SK-N-SH (cell line): ENCODE results near the gene ADISSP. TPM values are rescaled to one million over a fixed set of nuclear protein-coding genes. Genes with fewer than 3 reads are reported as not detected.

ENCODE experiments used
- CTCF ChIA-PET: fragments of 300-600, 350-600 bp; formaldehyde crosslinking; extraction: SDS; loops from one replicate; lab custom pipeline; 2021; lab: Yijun Ruan, JAX
- POLR2A ChIA-PET: fragments of 350-600 bp; sonication (Branson Sonifier 250); formaldehyde crosslinking; extraction: SDS; loops from one replicate; lab custom pipeline; 2020; ENCODE audit warnings: antibody characterized with exemption, inconsistent platforms; lab: Yijun Ruan, JAX
- DNase-seq: peaks from one replicate; pipeline ENCODE4 v3.0.0; 2012
- H2AFZ ChIP-seq: fragments of 200-600 bp; sonication (generic); 2 replicates; pipeline ENCODE4 v1.8.1; 2016; ENCODE audit warnings: antibody characterized with exemption, mild to moderate bottlenecking, low read depth
- H3F3A ChIP-seq: fragments of 200-600 bp; sonication (generic); replicated peaks from 2 replicates; pipeline ENCODE3; 2016; ENCODE audit warnings: antibody characterized with exemption, mild to moderate bottlenecking; ENCODE audit not compliant: insufficient read depth
- H3K27ac ChIP-seq, 2 experiments: fragments of 200-500 bp in 1 of 2; fragments of 200-600 bp in 1 of 2; sonication (Bioruptor generic) in 1 of 2; sonication (generic), shearing (Covaris generic) in 1 of 2; 2 replicates each; pipeline versions ENCODE4 v1.5.1 to v1.6.1; 2014 to 2016; ENCODE audit warnings: low read depth in 2 of 2, inconsistent platforms in 1 of 2, low read length in 1 of 2, mild to moderate bottlenecking in 1 of 2, mixed read lengths in 1 of 2
- H3K27me3 ChIP-seq: fragments of 200-600 bp; sonication (generic), shearing (Covaris generic); 2 replicates; pipeline ENCODE4 v1.6.1; 2016; ENCODE audit warnings: mixed run types; ENCODE audit not compliant: insufficient read depth
- H3K36me3 ChIP-seq, 2 experiments: fragments of 200-500 bp in 1 of 2; fragments of 200-600 bp in 1 of 2; sonication (Bioruptor generic) in 1 of 2; sonication (generic) in 1 of 2; replicated peaks in 1 of 2; 2 replicates each; pipeline versions ENCODE3 to v1.5.1; 2014 to 2016; ENCODE audit warnings: low read length in 1 of 2, mild to moderate bottlenecking in 1 of 2; ENCODE audit not compliant: insufficient read depth in 2 of 2, control insufficient read depth in 1 of 2
- H3K4me1 ChIP-seq, 2 experiments: fragments of 200-500 bp in 1 of 2; fragments of 200-600 bp in 1 of 2; sonication (Bioruptor generic) in 1 of 2; sonication (generic), shearing (Covaris generic) in 1 of 2; 2 replicates each; pipeline versions ENCODE4 v1.5.1 to v1.6.1; 2014 to 2016; ENCODE audit warnings: low read depth in 1 of 2, low read length in 1 of 2, mixed run types in 1 of 2; ENCODE audit not compliant: insufficient read depth in 2 of 2, control insufficient read depth in 1 of 2
- H3K4me2 ChIP-seq: fragments of 200-600 bp; sonication (generic), shearing (Covaris generic); 2 replicates; pipeline ENCODE4 v1.6.1; 2017; ENCODE audit warnings: mixed run types
- H3K4me3 ChIP-seq, 2 experiments: fragments of 200-500 bp in 1 of 2; fragments of 200-600 bp in 1 of 2; sonication (Bioruptor generic) in 1 of 2; sonication (generic), shearing (Covaris generic) in 1 of 2; 2 replicates each; pipeline versions ENCODE4 v1.5.1 to v1.8.1; 2014 to 2016; ENCODE audit warnings: low read depth in 2 of 2, inconsistent platforms in 1 of 2, low read length in 1 of 2, mild to moderate bottlenecking in 1 of 2, mixed read lengths in 1 of 2, moderate library complexity in 1 of 2
- H3K79me2 ChIP-seq: fragments of 200-600 bp; sonication (generic); 2 replicates; pipeline ENCODE4 v1.8.1; 2017; ENCODE audit warnings: mild to moderate bottlenecking; ENCODE audit not compliant: insufficient read depth
- H3K9ac ChIP-seq: fragments of 200-600 bp; sonication (generic); 2 replicates; pipeline ENCODE4 v1.6.1; 2017; ENCODE audit warnings: mixed run types
- H3K9me2 ChIP-seq: fragments of 200-600 bp; sonication (generic); 2 replicates; pipeline ENCODE4 v1.6.1; 2017; ENCODE audit warnings: mixed run types
- H3K9me3 ChIP-seq: fragments of 200-600 bp; sonication (generic); 2 replicates; pipeline ENCODE4 v1.6.1; 2017; ENCODE audit warnings: mixed run types, mild to moderate bottlenecking, moderate library complexity
- H4K20me1 ChIP-seq: fragments of 200-600 bp; sonication (generic); 2 replicates; pipeline ENCODE4 v1.6.1; 2017; ENCODE audit warnings: mild to moderate bottlenecking, mixed run types; ENCODE audit not compliant: insufficient read depth
- CHD2 ChIP-seq: fragments of 150-350 bp; IDR thresholded peaks from 2 replicates; pipeline ENCODE4 v1.6.1; 2018; ENCODE audit warnings: low read length; ENCODE audit not compliant: partially characterized antibody
- EP300 ChIP-seq, 2 experiments: IDR thresholded peaks; 2 replicates each; pipeline versions ENCODE4 v1.4.0 to v1.6.1; 2012; ENCODE audit warnings: borderline replicate concordance in 1 of 2, low read depth in 1 of 2, low read length in 1 of 2
- FOSL2 ChIP-seq: IDR thresholded peaks from 2 replicates; pipeline ENCODE4 v1.4.0; 2012; ENCODE audit warnings: low read depth, mild to moderate bottlenecking, moderate library complexity, borderline replicate concordance
- FOXJ3 ChIP-seq: sonication (generic); formaldehyde crosslinking; IDR thresholded peaks from 2 replicates; pipeline ENCODE4 v1.5.1; 2020; ENCODE audit warnings: mild to moderate bottlenecking, missing genetic modification reagents
- FOXM1 ChIP-seq: IDR thresholded peaks from 2 replicates; pipeline ENCODE4 v1.4.0; 2012; ENCODE audit warnings: low read depth, mild to moderate bottlenecking
- GABPA ChIP-seq: IDR thresholded peaks from 2 replicates; pipeline ENCODE4 v1.4.0; 2012; ENCODE audit warnings: low read depth, mild to moderate bottlenecking
- GATA2 ChIP-seq: sonication (generic); formaldehyde crosslinking; IDR thresholded peaks from 2 replicates; pipeline ENCODE4 v1.5.0; 2020; ENCODE audit warnings: mild to moderate bottlenecking, missing genetic modification reagents
- NFIC ChIP-seq: IDR thresholded peaks from 2 replicates; pipeline ENCODE4 v1.4.0; 2012; ENCODE audit warnings: borderline replicate concordance
- PBX3 ChIP-seq: IDR thresholded peaks from 2 replicates; pipeline ENCODE4; 2012
- RCOR1 ChIP-seq: fragments of 150-350 bp; IDR thresholded peaks from 2 replicates; pipeline ENCODE4 v1.6.1; 2017; ENCODE audit warnings: antibody characterized with exemption, low read length
- RFX5 ChIP-seq: IDR thresholded peaks from 2 replicates; pipeline ENCODE4 v1.6.1; 2012; ENCODE audit warnings: mild to moderate bottlenecking, improper control_type of control experiment, low read length
- RXRA ChIP-seq: IDR thresholded peaks from 2 replicates; pipeline ENCODE4 v1.4.0; 2012; ENCODE audit warnings: low read depth, mild to moderate bottlenecking, borderline replicate concordance
- TEAD4 ChIP-seq: IDR thresholded peaks from 2 replicates; pipeline ENCODE4 v1.4.0; 2012; ENCODE audit warnings: mild to moderate bottlenecking, borderline replicate concordance; ENCODE audit not compliant: insufficient read depth
- USF2 ChIP-seq: fragments of 150-350 bp; IDR thresholded peaks from 2 replicates; pipeline ENCODE4 v1.6.1; 2017; ENCODE audit warnings: antibody characterized with exemption, low read length, low read depth, borderline replicate concordance
- ZBTB33 ChIP-seq: IDR thresholded peaks from 2 replicates; pipeline ENCODE4 v1.4.0; 2012; ENCODE audit warnings: low read depth, borderline replicate concordance
- WGBS: methylation state at CpG from one replicate; pipeline ENCODE4 v1.1.6; 2017; ENCODE audit warnings: low lambda C conversion rate; 5-methylcytosine and 5-hydroxymethylcytosine counted together
- polyA plus RNA-seq, 3 experiments: library from polyadenylated mRNA; depleted of rRNA; stranded (reverse); fragments of >200 nt; gene quantifications; 2 replicates each; pipeline ENCODE4 v1.2.3, GENCODE V29; 2012
- TF ChIP-seq, protein P1 (sequence below): IDR thresholded peaks from 2 replicates; pipeline ENCODE4 v1.4.0; 2012; ENCODE audit warnings: low read depth

The ADISSP gene
- polyA plus RNA-seq, 1 of the 3 experiments (the other 2 are of a cell fraction) = 73.9 TPM

GRCh38 chr20:3724356-3724755, 43.2 kb downstream of the ADISSP start:
- no peaks in the 10 kb centered on the region for H3K36me3 ChIP-seq
- H3K9ac ChIP-seq = no peak overlapping the region
- H2AFZ ChIP-seq = no peak overlapping the region
- TF ChIP-seq TEAD4 (no peak), CHD2 (no peak), GATA2 (CRISPR knock-in tag) (no peak), GABPA (no peak), RCOR1 (no peak), EP300 (IDR thresholded peaks at IDR 0.05; ENCODE audit: borderline replicate concordance in 1 of 2, low read depth in 1 of 2, low read length in 1 of 2) (no peak), FOXM1 (no peak), NFIC (no peak), RXRA (no peak), FOSL2 (no peak), PBX3 (no peak), FOXJ3 (no peak), ZBTB33 (no peak), USF2 (no peak), RFX5 (no peak)
- TF ChIP-seq, protein P1, sequence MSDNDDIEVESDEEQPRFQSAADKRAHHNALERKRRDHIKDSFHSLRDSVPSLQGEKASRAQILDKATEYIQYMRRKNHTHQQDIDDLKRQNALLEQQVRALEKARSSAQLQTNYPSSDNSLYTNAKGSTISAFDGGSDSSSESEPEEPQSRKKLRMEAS = no peak
- no peaks in the 10 kb centered on the region for H3F3A ChIP-seq
- no peak for DNase-seq
- no peaks in the 10 kb centered on the region for H4K20me1 ChIP-seq
- ChIA-PET CTCF (interaction anchor here (1.3 to 1.5 kb wide), 2 partner anchors 13 to 25 kb away, joined by 3 to 7 read pairs; no protein-coding TSS in a partner anchor), POLR2A (interaction anchor here (0.9 kb wide), 1 partner anchor 96 kb away, joined by 5 read pairs; no protein-coding TSS in a partner anchor)
- no peaks in the 10 kb centered on the region for H3K79me2 ChIP-seq
- no peak overlapping the region for H3K27ac ChIP-seq
- 30% methylated on average over 4 of the region's 4 CpGs for WGBS
- H3K27me3 ChIP-seq = peaks cover 44% of the 10 kb centered on the region
- H3K4me3 ChIP-seq = no peak overlapping the region
- no peak overlapping the region for H3K4me2 ChIP-seq
- H3K9me2 ChIP-seq = no peaks in the 10 kb centered on the region
- H3K4me1 ChIP-seq = no peaks in the 10 kb centered on the region; a peak in 1 of 4 replicates
- H3K9me3 ChIP-seq = no peaks in the 10 kb centered on the region
